Pancreas (tissue), 10 donors: ENCODE data around the gene CLNK. TPM values are rescaled to one million over a fixed set of nuclear protein-coding genes. Genes with fewer than 3 reads are reported as not detected.

ENCODE experiments used
- ATAC-seq, 4 donors: fragments of 200-7000 bp; cut with Tn5 transposase; one replicate each; pipeline versions ENCODE4 v1.8.0 to v1.9.1; 2020; ENCODE audit warnings: mild to moderate bottlenecking in 4 of 4, moderate library complexity in 4 of 4
- DNase-seq, 6 donors: peaks; one replicate each; pipeline ENCODE4 v3.0.0-alpha.2; 2020
- FAIRE-seq: peaks from 2 replicates; lab custom pipeline; 2012; peaks lifted over from hg19 to GRCh38; lab: Jason Lieb, UNC
- H3K27ac ChIP-seq, 4 donors: fragments of 200-600 bp; sonication (generic); 1 replicate in 3 of 4; 2 replicates in 1 of 4; pipeline versions ENCODE4 v1.5.0 to v1.8.0; 2020
- H3K27me3 ChIP-seq, 4 donors: fragments of 200-600 bp; one replicate each; pipeline ENCODE4 v1.8.0; 2021
- H3K36me3 ChIP-seq, 3 donors: fragments of 200-600 bp; sonication (generic) in 1 of 3; one replicate each; pipeline versions ENCODE4 v1.5.0 to v1.8.0; 2020 to 2021
- H3K4me1 ChIP-seq, 3 donors: fragments of 200-600 bp; one replicate each; pipeline ENCODE4 v1.8.0; 2021
- H3K4me3 ChIP-seq, 4 donors: fragments of 200-600 bp; sonication (generic) in 2 of 4; one replicate each; pipeline versions ENCODE4 v1.5.0 to v1.8.0; 2020 to 2021
- H3K9me3 ChIP-seq, 4 donors: fragments of 200-600 bp; one replicate each; pipeline ENCODE4 v1.8.0; 2021
- CTCF ChIP-seq, 4 donors: fragments of 200-600 bp; sonication (generic) in 3 of 4; IDR thresholded peaks; one replicate each; pipeline versions ENCODE4 v1.5.0 to v1.8.0; 2021; ENCODE audit warnings: antibody characterized with exemption in 4 of 4
- WGBS, 2 donors: extraction: QIAGEN DNeasy Blood & Tissue Kit; methylation state at CpG; one replicate each; pipeline ENCODE4 v1.1.7; 2013; 5-methylcytosine and 5-hydroxymethylcytosine counted together
- intact Hi-C, 3 donors: fragments of 100-400 bp; cut with DNase I; formaldehyde crosslinking; loops; one replicate each; pipeline versions ENCODE4 v1.11.1 to v1.14.2; 2022
- polyA plus RNA-seq, 2 donors: library from polyadenylated mRNA; stranded (reverse); fragments of 200-250 nt; gene quantifications; one replicate each; pipeline ENCODE4 v1.2.3, GENCODE V29; 2013
- total RNA-seq, 6 donors: library from RNA; stranded (reverse); fragmentation: NEBNext Ultra II Directional in 4 of 6; extraction: Animal tissue kit (Norgen Biotek cat#: 25700) in 4 of 6; gene quantifications; one replicate each; pipeline versions ENCODE4 v1.2.1 to v1.2.4, GENCODE V29; 2021 to 2023
- donor health status: healthy with polysubstance abuse.
- donor health status: DM: no; HTN: no; CAD: no; lungs with moderate emphysema.
- donor health status: DM: no; HTN: no; CAD: no.
- donor health status: control.
- donor health status: control.
- donor health status: Bipolar disorder and iron deficiency.
- donor health status: DM: yes; HTN: yes; CAD: no.
- donor health status: DM: no; HTN: no; CAD: no.
- donor health status: DM: no; HTN: no; CAD: no.
- donor health status: DM: yes; HTN: yes; CAD: no.

CLNK gene
- total and polyA plus RNA-seq, 8 donors = 0.02 to 0.19 (median 0.09) TPM; not detected in 2

DNA sequence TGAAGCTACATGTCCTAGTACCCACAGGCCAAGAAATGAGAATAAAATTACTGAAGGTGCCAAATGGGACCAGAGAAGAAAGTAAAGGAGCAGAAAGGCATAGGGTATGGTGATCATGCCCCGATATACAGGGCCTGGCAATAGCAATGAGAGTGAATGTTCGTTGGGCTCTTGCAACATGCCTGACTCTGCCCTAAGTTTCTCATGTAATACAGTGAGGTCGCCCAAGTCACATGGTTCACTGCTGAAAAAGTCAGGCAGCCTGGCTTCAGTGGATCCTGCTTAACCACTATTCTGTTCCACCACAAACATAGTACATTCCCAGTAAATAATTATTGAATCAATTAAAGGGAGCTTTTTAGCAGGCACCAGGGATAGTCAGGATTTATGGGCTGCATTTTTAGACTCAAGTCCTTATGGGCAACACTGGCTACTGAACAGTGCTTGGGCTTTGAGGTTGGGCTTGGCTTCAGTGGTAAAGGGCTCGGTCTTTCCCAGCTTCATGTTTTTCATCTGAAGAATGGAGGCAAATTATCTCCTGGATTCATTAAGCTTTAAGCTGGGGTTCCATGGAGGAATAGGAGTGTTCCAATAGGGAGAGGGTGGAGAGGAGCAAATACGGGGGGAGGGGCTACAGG, 160.3 kb downstream of the CLNK start:
- no peak for DNase-seq
- ATAC-seq = no peak
- H3K27me3 ChIP-seq = no peaks in the 10 kb centered on the region
- no peak overlapping the region for H3K4me3 ChIP-seq
- H3K36me3 ChIP-seq = no peaks in the 10 kb centered on the region
- no peak overlapping the region for H3K27ac ChIP-seq
- TF ChIP-seq CTCF (IDR thresholded peaks at IDR 0.05) = no peak
- intact Hi-C loops = no loop called here
- no peaks in the 10 kb centered on the region for H3K9me3 ChIP-seq
- FAIRE-seq = no peak
- no peaks in the 10 kb centered on the region for H3K4me1 ChIP-seq
- 60 to 71% methylated on average over 5 of the region's 5 CpGs for WGBS, 2 donors

DNA sequence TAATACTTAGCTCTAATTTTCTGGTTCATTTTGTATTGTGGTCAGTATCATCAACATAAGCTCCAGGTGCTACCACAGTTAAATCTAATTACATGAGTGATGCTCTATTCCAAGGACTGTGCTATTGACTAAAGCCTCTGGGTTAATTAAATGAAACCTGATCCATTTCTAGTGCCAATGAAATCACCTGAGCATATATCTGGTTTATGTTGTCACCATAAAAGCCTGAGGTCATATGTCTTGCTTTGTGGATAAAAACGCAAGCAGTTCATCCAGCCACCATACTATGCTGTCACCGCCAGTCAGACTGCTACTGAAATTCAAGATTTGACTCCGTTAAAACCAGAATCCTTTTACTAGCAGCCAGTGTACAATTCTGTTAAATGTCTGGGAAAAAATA, 163.1 kb downstream of the CLNK start:
- FAIRE-seq (no peak), ATAC-seq (no peak), DNase-seq (no peak)
- intact Hi-C loops = no loop called here
- Histone ChIP-seq H3K36me3 (no peaks in the 10 kb centered on the region), H3K27ac (no peak overlapping the region), H3K27me3 (no peaks in the 10 kb centered on the region), H3K4me1 (no peaks in the 10 kb centered on the region), H3K9me3 (no peaks in the 10 kb centered on the region), H3K4me3 (no peak overlapping the region)
- TF ChIP-seq CTCF (IDR thresholded peaks at IDR 0.05) = no peak
- 68 to 82% methylated on average over 3 of the region's 3 CpGs for WGBS, 2 donors

- no peak for TF ChIP-seq CTCF (IDR thresholded peaks at IDR 0.05)
- ATAC-seq (no peak), FAIRE-seq (no peak), DNase-seq (no peak)
- H3K9me3 ChIP-seq = no peaks in the 10 kb centered on the region
- H3K36me3 ChIP-seq = no peaks in the 10 kb centered on the region
- no peak overlapping the region for H3K4me3 ChIP-seq
- intact Hi-C loops = no loop called here
- H3K4me1 ChIP-seq = no peaks in the 10 kb centered on the region
- WGBS, 2 donors = 54 to 61% methylated on average over 3 of the region's 3 CpGs
- H3K27ac ChIP-seq = no peak overlapping the region
- no peaks in the 10 kb centered on the region for H3K27me3 ChIP-seq
Measured at GRCh38 chr4:10509733-10510132, 174.8 kb downstream of the CLNK start.

- 62 to 76% methylated on average over 4 of the region's 4 CpGs for WGBS, 2 donors
- Histone ChIP-seq H3K27me3 (no peaks in the 10 kb centered on the region), H3K4me3 (no peak overlapping the region), H3K27ac (no peak overlapping the region), H3K9me3 (no peaks in the 10 kb centered on the region), H3K4me1 (no peaks in the 10 kb centered on the region), H3K36me3 (no peaks in the 10 kb centered on the region)
- no peak for DNase-seq
- no peak for ATAC-seq
- intact Hi-C loops = no loop called here
- TF ChIP-seq CTCF (IDR thresholded peaks at IDR 0.05) = no peak
- FAIRE-seq = no peak
Measured at GRCh38 chr4:10506077-10506476, 178.5 kb downstream of the CLNK start.

DNA sequence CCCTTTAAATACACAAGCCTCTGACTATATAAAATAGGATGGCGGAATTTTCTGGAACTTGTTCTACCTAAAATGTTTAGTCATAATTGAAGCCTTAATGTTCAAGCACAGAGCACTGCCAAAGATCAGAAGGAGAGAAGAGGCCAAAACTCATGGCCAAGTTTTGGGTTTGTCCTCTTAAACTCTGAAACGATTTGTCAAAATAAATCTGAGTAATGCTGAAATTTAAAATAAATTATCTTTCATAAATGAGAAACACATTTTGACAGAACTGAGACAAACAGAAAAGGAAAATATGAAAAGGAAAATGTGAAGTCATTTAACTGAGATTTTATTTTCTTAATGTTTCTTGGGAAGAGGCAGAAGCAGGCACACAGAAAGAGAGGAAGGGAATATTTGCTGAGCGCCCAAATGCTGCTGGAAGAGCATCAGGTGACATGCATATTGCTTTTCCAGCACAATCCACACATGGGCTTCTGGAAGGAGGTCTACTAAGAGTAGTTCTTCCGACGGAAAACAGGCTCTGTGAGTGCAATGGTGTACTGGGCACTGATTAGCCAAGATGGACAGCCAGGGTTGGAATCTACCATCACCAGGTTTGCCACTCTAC, 179.9 kb downstream of the CLNK start:
- no peaks in the 10 kb centered on the region for H3K9me3 ChIP-seq
- no peak for DNase-seq
- WGBS, 2 donors = 46 to 61% methylated on average over 5 of the region's 5 CpGs
- ATAC-seq = no peak
- H3K36me3 ChIP-seq = no peaks in the 10 kb centered on the region
- no peak for TF ChIP-seq CTCF (IDR thresholded peaks at IDR 0.05)
- intact Hi-C loops = no loop called here
- H3K4me1 ChIP-seq = no peaks in the 10 kb centered on the region
- no peak overlapping the region for H3K4me3 ChIP-seq
- H3K27me3 ChIP-seq = peaks cover 0 to 3% (median 0%) of the 10 kb centered on the region in 4 donors
- no peak overlapping the region for H3K27ac ChIP-seq
- no peak for FAIRE-seq
